GM12875 (cell line): ENCODE results near the gene TCF25.
"Not testable (repeated sequence)": the region's sequence is repeated elsewhere in the genome, so short reads cannot be mapped to it uniquely, and the experiment has no call there.

Experiments used
- H3K4me3 ChIP-seq: one replicate; pipeline ENCODE4 v1.5.1; 2011; ENCODE audit warnings: low read depth, low read length, control low read depth
- CTCF ChIP-seq: IDR thresholded peaks from 2 replicates; pipeline ENCODE4 v1.5.1; 2011; ENCODE audit warnings: low read depth, mild to moderate bottlenecking, control low read depth, inconsistent platforms, low read length, moderate library complexity, borderline replicate concordance; ENCODE audit not compliant: insufficient read depth

Gene TCF25, protein sequence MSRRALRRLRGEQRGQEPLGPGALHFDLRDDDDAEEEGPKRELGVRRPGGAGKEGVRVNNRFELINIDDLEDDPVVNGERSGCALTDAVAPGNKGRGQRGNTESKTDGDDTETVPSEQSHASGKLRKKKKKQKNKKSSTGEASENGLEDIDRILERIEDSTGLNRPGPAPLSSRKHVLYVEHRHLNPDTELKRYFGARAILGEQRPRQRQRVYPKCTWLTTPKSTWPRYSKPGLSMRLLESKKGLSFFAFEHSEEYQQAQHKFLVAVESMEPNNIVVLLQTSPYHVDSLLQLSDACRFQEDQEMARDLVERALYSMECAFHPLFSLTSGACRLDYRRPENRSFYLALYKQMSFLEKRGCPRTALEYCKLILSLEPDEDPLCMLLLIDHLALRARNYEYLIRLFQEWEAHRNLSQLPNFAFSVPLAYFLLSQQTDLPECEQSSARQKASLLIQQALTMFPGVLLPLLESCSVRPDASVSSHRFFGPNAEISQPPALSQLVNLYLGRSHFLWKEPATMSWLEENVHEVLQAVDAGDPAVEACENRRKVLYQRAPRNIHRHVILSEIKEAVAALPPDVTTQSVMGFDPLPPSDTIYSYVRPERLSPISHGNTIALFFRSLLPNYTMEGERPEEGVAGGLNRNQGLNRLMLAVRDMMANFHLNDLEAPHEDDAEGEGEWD

DNA sequence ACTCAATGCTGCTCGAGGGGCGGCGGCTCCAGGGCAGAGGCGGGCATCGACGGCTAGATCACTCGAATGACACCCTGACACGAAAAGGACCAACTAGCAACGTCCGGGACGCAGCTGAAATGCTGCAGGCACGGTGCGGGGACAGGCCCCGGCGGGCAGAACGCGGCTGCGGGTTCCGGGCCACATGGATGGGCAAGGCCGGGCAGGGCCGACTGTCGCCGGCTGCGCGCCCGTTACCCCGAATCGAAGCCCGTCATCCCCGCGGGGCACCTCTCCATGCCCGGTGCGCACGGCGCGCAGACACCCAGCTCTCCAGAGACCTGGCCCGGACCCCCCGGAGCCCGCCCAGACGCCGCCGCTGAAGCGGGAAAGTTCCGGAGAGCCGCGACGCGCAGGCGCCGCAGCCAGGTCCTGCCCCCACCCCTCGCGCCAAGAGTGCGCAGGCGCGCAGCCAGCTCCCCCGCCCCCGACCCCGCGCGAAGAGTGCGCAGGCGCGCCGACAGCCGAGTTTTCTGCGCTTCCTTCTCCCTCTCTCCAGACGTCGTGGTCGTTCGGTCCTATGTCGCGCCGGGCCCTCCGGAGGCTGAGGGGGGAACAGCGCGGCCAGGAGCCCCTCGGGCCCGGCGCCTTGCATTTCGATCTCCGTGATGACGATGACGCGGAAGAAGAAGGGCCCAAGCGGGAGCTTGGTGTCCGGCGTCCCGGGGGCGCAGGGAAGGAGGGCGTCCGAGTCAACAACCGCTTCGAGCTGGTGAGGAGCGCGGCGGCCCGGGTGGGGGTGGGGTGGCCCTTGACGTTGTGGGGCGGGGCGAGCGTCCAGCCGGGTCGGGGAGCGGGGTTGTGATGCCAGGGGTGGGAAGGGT, at the start of gene TCF25:
Gene TCF25 (plus strand): TSS at position 484 of the 863 bp plus-strand sequence. CDS start 76 bp downstream, at position 560.
- peak within 1 kb of the TSS; percentile 85 for H3K4me3 ChIP-seq
- no peak for TF ChIP-seq CTCF

DNA sequence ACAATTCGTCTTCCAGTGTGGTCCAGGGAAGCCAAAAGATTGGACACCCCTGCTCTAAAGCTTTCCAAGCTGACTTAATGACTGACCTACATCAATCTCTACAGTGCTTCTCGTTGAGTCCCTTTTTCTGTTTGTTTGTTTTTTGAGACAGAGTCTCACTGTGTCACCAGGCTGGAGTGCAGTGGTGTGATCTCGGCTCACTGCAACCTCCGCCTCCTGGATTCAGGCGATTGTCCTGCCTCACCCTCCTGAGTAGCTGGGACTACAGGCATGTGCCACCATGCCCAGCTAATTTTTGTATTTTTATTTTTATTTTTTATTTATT, 49.6 kb upstream of the TCF25 start:
- not testable (repeated sequence) for H3K4me3 ChIP-seq

DNA sequence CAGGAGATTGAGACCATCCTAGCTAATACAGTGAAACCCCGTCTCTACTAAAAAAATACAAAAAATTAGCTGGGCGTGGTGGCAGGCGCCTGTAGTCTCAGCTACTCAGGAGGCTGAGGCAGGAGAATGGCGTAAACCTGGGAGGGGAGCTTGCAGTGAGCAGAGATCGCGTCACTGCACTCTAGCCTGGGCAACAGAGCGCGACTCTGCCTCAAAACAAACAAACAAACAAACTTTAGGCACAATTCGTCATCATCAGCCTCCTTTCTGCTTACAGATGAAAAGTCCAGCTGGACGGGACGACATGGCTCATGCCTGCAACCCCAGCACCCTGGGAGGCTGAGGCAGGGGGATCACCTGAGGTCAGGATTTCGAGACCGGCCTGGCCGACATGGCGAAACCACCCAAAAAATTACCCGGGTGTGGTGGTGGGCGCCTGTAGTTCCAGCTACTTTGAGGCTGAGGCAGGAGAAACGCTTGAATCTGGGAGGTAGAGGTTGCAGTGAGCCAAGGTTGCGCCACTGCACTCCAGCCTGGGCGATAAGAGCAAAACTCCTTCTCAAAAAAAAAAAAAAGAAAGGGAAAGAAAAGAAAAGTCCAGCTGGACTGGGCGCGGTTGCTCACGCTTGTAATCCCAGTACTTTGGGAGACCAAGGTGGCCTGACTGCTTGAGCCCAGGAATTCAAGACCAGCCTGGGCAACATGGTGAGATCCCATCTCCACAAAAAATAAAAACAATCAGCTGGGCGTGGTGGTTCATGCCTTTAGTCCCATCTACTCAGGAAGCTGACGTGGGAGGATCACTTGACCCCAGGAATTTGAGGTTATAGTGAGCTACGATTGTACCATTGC, 46.6 kb upstream of the TCF25 start:
- no peak overlapping the region for H3K4me3 ChIP-seq
- no peak for TF ChIP-seq CTCF

- TF ChIP-seq CTCF, result no peak
- H3K4me3 ChIP-seq, result no peak overlapping the region
Observed at GRCh38 chr16:89827383-89828198, 45.8 kb upstream of the TCF25 start.

GRCh38 chr16:89828199-89828869, 45.1 kb upstream of the TCF25 start, which contains the start of gene SPIRE2:
Gene SPIRE2 (plus strand): TSS chr16:89828475. CDS start chr16:89828551, 76 bp downstream.
- no peak for TF ChIP-seq CTCF

GRCh38 chr16:89828870-89829629, 44.3 kb upstream of the TCF25 start:
- no peak for TF ChIP-seq CTCF
- no peak overlapping the region for H3K4me3 ChIP-seq

More at GRCh38 chr16:89828199-89828869, 45.1 kb upstream of the TCF25 start, which contains the start of gene SPIRE2:
- H3K4me3 ChIP-seq, result no peak within 1 kb of the TSS
